KMS-11 (cell line): Measurements from ENCODE around the gene CERS6.

Source experiments
- H2AFZ ChIP-seq: fragments of 200-600 bp; sonication (generic); 2 replicates; pipeline ENCODE4 v1.6.1; 2016; ENCODE audit warnings: antibody characterized with exemption, mixed run types, low read depth
- H3K27ac ChIP-seq: fragments of 200-600 bp; sonication (generic); 2 replicates; pipeline ENCODE4 v1.6.1; 2016; ENCODE audit warnings: mild to moderate bottlenecking, mixed run types
- H3K27me3 ChIP-seq: fragments of 200-600 bp; sonication (generic); 2 replicates; pipeline ENCODE4 v1.6.1; 2017; ENCODE audit warnings: mild to moderate bottlenecking, low read depth, mixed run types, moderate library complexity; ENCODE audit not compliant: insufficient read depth
- H3K36me3 ChIP-seq: fragments of 200-600 bp; sonication (generic); 2 replicates; pipeline ENCODE4 v1.6.1; 2017; ENCODE audit warnings: mild to moderate bottlenecking, mixed run types; ENCODE audit not compliant: insufficient read depth
- H3K4me1 ChIP-seq: fragments of 200-600 bp; sonication (generic); 2 replicates; pipeline ENCODE4 v1.6.1; 2016; ENCODE audit warnings: mild to moderate bottlenecking, low read depth, mixed run types; ENCODE audit not compliant: poor library complexity, severe bottlenecking
- H3K4me2 ChIP-seq: fragments of 200-600 bp; sonication (generic); 2 replicates; pipeline ENCODE4 v1.7.0; 2016; ENCODE audit warnings: mild to moderate bottlenecking, mixed run types
- H3K4me3 ChIP-seq: fragments of 200-600 bp; sonication (generic); IDR thresholded peaks from 2 replicates; pipeline ENCODE4 v1.6.1; 2017; ENCODE audit warnings: low read depth, low read length, mixed read lengths; ENCODE audit not compliant: insufficient read depth
- H3K79me2 ChIP-seq: fragments of 200-600 bp; sonication (generic); 2 replicates; pipeline ENCODE4 v1.6.1; 2016; ENCODE audit warnings: low read depth, mixed run types; ENCODE audit not compliant: insufficient read depth
- H3K9ac ChIP-seq: fragments of 200-600 bp; sonication (generic); 2 replicates; pipeline ENCODE4 v1.6.1; 2016; ENCODE audit warnings: mild to moderate bottlenecking, mixed run types
- H4K20me1 ChIP-seq: fragments of 200-600 bp; sonication (generic); 2 replicates; pipeline ENCODE4 v1.6.1; 2016; ENCODE audit warnings: mild to moderate bottlenecking, mixed run types; ENCODE audit not compliant: insufficient read depth
- CTCF ChIP-seq: fragments of 200-600 bp; sonication (generic); conservative IDR thresholded peaks from 2 replicates; pipeline ENCODE4 v1.6.1; 2017; ENCODE audit warnings: low read depth, mild to moderate bottlenecking, antibody characterized with exemption, low read length, moderate library complexity, mixed read lengths

CERS6 gene

GRCh38 chr2:168666339-168666738 lies 210.3 kb downstream of the CERS6 start:
- Histone ChIP-seq H3K79me2 (no peaks in the 10 kb centered on the region), H3K27me3 (no peaks in the 10 kb centered on the region), H4K20me1 (no peaks in the 10 kb centered on the region), H3K9ac (no peak overlapping the region), H3K4me1 (no peaks in the 10 kb centered on the region), H3K4me3 (no peak overlapping the region), H3K4me2 (no peak overlapping the region), H2AFZ (no peak overlapping the region), H3K36me3 (no peaks in the 10 kb centered on the region), H3K27ac (no peak overlapping the region)
- no peak for TF ChIP-seq CTCF

GRCh38 chr2:168667156-168667555 lies 211.1 kb downstream of the CERS6 start:
- H3K9ac ChIP-seq = no peak overlapping the region
- H3K36me3 ChIP-seq = no peaks in the 10 kb centered on the region
- no peaks in the 10 kb centered on the region for H3K79me2 ChIP-seq
- H3K27me3 ChIP-seq = no peaks in the 10 kb centered on the region
- TF ChIP-seq CTCF = no peak
- no peak overlapping the region for H3K27ac ChIP-seq
- H3K4me1 ChIP-seq = no peaks in the 10 kb centered on the region
- H3K4me2 ChIP-seq = no peak overlapping the region
- H3K4me3 ChIP-seq = no peak overlapping the region
- no peaks in the 10 kb centered on the region for H4K20me1 ChIP-seq
- no peak overlapping the region for H2AFZ ChIP-seq

- no peak overlapping the region for H3K9ac ChIP-seq
- H3K4me2 ChIP-seq = no peak overlapping the region
- no peaks in the 10 kb centered on the region for H3K36me3 ChIP-seq
- H3K79me2 ChIP-seq = no peaks in the 10 kb centered on the region
- no peaks in the 10 kb centered on the region for H4K20me1 ChIP-seq
- H2AFZ ChIP-seq = no peak overlapping the region
- H3K4me1 ChIP-seq = no peaks in the 10 kb centered on the region
- H3K4me3 ChIP-seq = no peak overlapping the region
- TF ChIP-seq CTCF = no peak
- no peaks in the 10 kb centered on the region for H3K27me3 ChIP-seq
- H3K27ac ChIP-seq = no peak overlapping the region
Measured at GRCh38 chr2:168669151-168669550, 213.1 kb downstream of the CERS6 start.

DNA sequence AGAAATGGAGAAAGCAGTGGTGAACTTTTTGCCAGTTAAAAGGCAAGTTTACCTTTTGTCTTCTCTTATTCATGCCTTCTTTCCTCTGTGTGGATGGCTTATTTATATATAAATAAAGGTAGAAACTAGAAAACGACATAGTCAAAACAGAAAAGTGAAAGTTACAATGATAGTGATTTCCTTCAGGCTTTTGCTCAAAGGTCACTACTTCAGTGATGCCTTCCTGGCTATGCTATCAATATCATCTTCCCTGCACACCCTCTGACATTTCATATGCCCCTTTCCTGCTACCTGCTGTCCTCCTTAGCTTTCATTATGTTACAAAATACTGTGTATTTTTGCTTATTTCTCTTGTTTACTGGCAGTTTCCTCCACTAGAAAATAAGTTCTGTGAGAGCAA lies 214.4 kb downstream of the CERS6 start:
- no peak overlapping the region for H3K9ac ChIP-seq

More for the DNA sequence above, 214.4 kb downstream of the CERS6 start:
- TF ChIP-seq CTCF = no peak
- Histone ChIP-seq H3K79me2 (no peaks in the 10 kb centered on the region), H2AFZ (no peak overlapping the region), H3K4me3 (no peak overlapping the region), H3K4me1 (no peaks in the 10 kb centered on the region), H3K27ac (no peak overlapping the region), H4K20me1 (no peaks in the 10 kb centered on the region), H3K36me3 (no peaks in the 10 kb centered on the region), H3K4me2 (no peak overlapping the region), H3K27me3 (no peaks in the 10 kb centered on the region)
